NCI-H82 treated with DMSO at 0.1 percent for 48 hours (cell line): ENCODE measurements around the gene PPIG.
"Not testable (repeated sequence)": the region's sequence is repeated elsewhere in the genome, so short reads cannot be mapped to it uniquely, and the experiment has no call there.

Experiments
- DNase-seq: peaks from one replicate; lab custom pipeline; 2025; ENCODE audit not compliant: unreplicated experiment; lab: John Stamatoyannopoulos, UW

PPIG gene

GRCh38 chr2:169585673-169586072 lies 1.5 kb downstream of the PPIG start:
- no peak for DNase-seq

- DNase-seq = no peak
Observed at GRCh38 chr2:169590804-169591203, 6.7 kb downstream of the PPIG start.

- not testable (repeated sequence) for DNase-seq
Observed at GRCh38 chr2:169596546-169596945, 12.4 kb downstream of the PPIG start.

GRCh38 chr2:169598982-169599381 lies 14.8 kb downstream of the PPIG start:
- no peak for DNase-seq

DNA sequence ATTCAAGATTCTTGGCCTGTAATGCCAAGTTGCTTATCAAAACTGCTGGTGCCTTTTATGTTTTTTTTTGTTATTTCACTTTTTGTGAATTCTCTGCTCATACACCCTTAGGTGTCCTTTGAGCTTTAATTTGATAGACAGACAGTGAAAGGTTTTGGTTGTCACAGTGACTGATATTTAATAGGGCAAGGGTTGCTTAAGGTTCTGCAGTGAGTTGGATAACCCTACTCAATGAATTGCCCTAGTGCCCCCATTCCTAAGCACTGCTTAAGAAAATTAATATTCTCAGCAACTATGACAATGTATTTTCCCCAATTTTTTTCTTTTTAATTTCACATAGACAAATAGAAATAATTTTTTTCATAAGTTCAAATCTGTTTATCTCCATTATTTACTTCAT lies 15.4 kb downstream of the PPIG start:
- no peak for DNase-seq

GRCh38 chr2:169609264-169609663 lies 25.1 kb downstream of the PPIG start:
- no peak for DNase-seq

DNA sequence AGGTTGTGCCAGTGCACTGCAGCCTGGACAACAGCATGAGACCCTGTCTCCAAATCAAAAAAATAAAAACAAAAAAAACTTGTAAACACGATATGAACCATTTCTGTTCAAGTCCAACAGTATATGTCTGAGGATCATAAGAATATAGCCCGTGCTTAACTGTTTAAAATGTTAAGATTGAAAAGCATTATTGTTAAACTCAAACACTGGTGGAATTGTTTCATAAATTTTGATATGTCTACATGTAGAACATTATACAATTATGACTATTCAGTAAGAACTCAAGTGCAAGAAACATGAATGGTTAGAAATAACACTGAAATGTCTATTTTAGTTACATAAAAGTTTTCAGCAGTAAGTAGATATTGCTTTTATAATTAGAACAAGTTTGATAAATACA lies 29.7 kb downstream of the PPIG start:
- no peak for DNase-seq

DNA sequence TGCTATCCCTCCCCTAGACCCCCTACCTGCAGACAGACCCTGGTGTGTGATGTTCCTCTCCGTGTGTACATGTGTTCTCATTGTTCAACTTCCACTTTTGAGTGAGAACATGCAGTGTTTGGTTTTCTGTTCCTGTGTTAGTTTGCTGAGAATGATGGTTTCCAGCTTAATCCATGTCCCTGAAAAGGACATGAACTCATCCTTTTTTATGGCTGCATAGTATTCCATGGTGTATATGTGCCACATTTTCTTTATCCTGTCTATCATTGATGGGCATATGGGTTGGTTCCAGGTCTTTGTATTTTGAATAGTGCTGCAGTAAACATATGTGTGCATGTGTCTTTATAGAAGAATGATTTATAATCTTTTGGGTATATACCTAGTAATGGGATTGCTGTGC lies 31.8 kb downstream of the PPIG start:
- DNase-seq = not testable (repeated sequence)

GRCh38 chr2:169619946-169620345 lies 35.8 kb downstream of the PPIG start:
- DNase-seq = no peak

DNA sequence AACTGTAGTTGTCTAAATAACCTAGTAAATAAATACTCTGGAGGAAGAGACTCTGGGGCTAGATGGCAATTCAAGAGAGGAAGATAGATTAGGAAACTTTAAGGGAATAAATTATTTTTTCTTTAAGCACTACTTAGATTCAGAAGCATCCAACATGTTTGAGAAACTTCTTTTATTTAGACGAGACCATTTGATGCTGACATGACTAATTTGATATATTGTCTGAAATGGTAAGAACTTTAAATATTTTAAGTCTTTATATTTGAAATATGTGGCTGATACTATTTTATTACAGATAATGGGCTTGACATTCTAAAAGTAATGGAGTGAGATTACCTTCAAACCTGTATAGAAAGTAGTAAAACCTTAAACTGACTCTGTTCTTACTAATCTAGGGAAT lies 36.4 kb downstream of the PPIG start:
- DNase-seq = no peak

- no peak for DNase-seq
Observed at GRCh38 chr2:169623235-169623634, 39.1 kb downstream of the PPIG start.

- DNase-seq = no peak
Observed at GRCh38 chr2:169625781-169626180, 41.6 kb downstream of the PPIG start.

DNA sequence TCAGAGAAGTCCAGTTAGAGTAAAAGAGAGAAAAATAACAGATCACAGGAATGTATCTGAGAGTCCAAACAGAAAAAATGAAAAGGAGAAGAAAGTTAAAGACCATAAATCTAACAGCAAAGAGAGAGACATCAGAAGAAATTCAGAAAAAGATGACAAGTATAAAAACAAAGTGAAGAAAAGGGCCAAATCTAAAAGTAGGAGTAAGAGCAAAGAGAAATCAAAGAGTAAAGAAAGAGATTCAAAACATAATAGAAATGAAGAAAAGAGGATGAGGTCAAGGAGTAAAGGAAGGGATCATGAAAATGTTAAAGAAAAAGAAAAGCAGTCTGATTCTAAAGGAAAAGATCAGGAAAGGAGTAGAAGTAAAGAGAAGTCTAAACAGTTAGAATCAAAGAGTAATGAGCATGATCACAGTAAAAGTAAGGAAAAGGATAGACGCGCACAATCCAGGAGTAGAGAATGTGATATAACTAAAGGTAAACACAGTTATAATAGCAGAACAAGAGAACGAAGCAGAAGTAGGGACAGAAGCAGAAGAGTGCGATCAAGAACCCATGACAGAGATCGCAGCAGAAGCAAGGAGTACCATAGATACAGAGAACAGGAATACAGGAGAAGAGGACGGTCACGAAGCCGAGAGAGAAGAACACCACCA lies 52.4 kb downstream of the PPIG start:
- no peak for DNase-seq

DNA sequence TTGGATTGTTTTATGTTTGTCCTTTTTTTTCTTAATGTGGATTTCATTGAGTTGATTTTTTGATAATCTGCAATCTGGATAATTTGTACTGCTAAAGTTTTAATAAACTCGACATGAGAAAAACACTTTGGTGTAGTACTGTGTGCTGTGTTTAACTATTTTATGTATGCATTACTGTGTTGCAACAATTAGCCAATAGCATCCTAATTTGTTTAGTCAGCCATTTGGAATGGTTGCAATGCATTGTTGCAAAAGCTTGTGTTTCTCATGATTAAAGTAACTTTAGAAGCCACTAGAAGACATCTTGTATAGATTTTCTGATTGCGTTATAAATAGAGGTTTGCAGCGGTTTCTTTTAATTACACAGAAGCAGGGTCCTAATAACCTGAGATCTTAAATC lies 53.5 kb downstream of the PPIG start:
- no peak for DNase-seq

- no peak for DNase-seq
Observed at GRCh38 chr2:169640104-169640503, 56.0 kb downstream of the PPIG start.

DNA sequence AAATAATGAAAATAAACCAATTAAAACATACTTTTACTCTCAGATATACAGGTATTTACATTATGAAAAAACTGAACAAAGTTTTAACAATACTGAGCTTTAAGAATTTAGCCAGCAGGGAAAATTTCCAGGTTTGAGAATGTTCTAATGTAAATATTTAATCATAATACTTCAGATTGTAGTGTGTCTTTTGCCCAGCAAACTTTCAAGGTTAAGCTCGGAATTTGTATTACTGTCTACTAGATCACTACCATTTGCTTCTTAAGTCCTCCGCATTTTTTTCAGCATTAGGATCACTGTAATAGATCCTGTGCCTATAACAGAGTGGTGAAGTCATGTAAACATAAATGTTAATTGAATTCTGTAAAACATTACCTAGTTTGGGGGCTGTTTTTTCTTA lies 57.3 kb downstream of the PPIG start:
- no peak for DNase-seq

DNA sequence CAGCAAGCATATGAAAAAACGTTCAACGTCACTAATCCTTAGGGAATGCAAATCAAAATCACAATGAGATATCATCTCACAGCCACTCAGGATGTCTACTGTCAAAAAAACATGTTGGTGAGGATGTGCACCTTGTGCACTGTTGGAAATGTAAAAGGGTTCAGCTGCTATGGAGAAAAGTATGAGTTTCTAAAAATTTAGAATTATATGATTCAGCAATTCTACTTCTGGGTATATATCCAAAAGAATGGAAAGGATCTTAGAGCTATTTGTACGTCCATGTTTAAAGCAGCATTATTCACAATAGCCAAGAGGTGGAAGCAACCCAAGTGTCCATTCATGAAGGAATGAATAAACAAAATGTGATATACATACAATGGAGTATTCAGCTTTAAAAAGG lies 60.0 kb downstream of the PPIG start:
- DNase-seq = no peak

GRCh38 chr2:169647496-169647895 lies 63.3 kb downstream of the PPIG start:
- no peak for DNase-seq

- DNase-seq = no peak
Observed at GRCh38 chr2:169649278-169649677, 65.1 kb downstream of the PPIG start.

- DNase-seq = no peak
Observed at GRCh38 chr2:169653636-169654035, 69.5 kb downstream of the PPIG start.

- no peak for DNase-seq
Observed at GRCh38 chr2:169656164-169656563, 72.0 kb downstream of the PPIG start.

DNA sequence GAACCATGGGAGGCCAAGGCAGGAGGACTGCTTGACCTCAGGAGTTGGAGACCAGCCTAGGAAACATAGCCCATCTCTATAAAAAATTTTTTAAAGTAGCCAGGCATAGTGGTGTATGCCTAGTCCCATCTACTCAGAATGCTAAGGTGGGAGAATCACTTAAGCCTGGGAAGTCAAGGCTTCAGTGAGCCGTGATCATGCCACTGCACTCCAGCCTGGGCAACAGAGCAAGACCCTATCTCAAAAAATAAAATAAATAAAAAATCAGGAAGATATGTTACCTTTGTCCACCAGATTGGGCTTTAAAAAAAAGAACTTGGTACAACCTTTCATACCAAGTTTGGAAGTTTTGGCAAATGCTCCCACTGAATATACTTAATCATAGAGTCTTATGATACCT lies 74.7 kb downstream of the PPIG start:
- no peak for DNase-seq

DNA sequence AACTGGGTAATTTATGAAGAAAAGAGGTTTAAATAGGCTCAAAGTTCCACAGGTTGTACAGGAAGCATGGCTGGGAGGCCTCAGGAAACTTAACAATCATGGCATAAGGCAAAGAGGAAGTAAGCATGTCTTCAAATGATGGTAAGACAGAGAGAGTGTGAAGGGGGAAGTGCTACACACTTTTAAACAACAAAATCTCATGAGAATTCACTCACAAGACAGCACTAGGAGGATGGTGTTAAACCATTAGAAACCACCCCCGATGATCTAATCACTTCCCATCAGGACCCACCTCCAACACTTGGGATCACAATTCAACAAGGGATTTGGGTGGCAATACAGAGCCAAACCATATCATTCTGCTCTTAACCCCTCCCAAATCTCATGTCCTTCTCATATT lies 75.2 kb downstream of the PPIG start:
- no peak for DNase-seq

DNA sequence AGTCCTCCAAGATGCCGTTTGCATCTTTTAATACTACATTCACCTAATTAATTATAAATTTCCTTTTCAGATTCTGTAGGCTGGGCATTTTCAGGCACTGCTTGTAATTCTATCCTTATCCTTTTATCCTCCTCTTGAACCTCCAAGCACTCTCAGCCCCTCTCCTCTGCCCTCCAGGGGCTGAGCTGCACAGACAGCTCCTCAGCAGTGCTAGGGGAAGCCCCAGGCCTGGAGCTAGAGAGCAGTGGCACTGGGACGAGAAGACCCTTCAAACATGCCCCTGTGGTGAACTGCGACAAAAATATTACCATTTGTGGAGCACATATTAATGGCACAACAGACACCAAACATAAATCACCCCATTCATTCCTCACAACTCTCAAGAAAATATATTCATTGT lies 77.1 kb downstream of the PPIG start:
- DNase-seq = peak; percentile 61
